ENCODE measurements around the gene UBE2D4.
"Not testable (repeated sequence)": the region's sequence is repeated elsewhere in the genome, so short reads cannot be mapped to it uniquely, and the experiment has no call there.

UBE2D4 gene

GRCh38 chr7:43884209-43884608 is 42.0 kb upstream of the UBE2D4 start:
- H3K4me3 ChIP-seq (ENCODE audit: low read depth, low read length), result no peak overlapping the region
- TF ChIP-seq CTCF (IDR thresholded peaks at IDR 0.05; ENCODE audit: low read depth, low read length), result no peak

- TF ChIP-seq CTCF (IDR thresholded peaks at IDR 0.05; ENCODE audit: low read depth, low read length), result no peak
- no peak overlapping the region for H3K4me3 ChIP-seq (ENCODE audit: low read depth, low read length)
Measured at GRCh38 chr7:43884617-43885016, 41.6 kb upstream of the UBE2D4 start.

GRCh38 chr7:43888993-43889945 is 37.0 kb upstream of the UBE2D4 start:
- TF ChIP-seq CTCF (IDR thresholded peaks at IDR 0.05; ENCODE audit: low read depth, low read length), result no peak
- H3K4me3 ChIP-seq (ENCODE audit: low read depth, low read length), result no peak overlapping the region

GRCh38 chr7:43890468-43890867 is 35.8 kb upstream of the UBE2D4 start:
- TF ChIP-seq CTCF (IDR thresholded peaks at IDR 0.05; ENCODE audit: low read depth, low read length), result no peak
- no peak overlapping the region for H3K4me3 ChIP-seq (ENCODE audit: low read depth, low read length)

- no peak overlapping the region for H3K4me3 ChIP-seq (ENCODE audit: low read depth, low read length)
- TF ChIP-seq CTCF (IDR thresholded peaks at IDR 0.05; ENCODE audit: low read depth, low read length), result no peak
Measured at GRCh38 chr7:43891069-43891955, 34.9 kb upstream of the UBE2D4 start.

GRCh38 chr7:43895847-43896415 is 30.3 kb upstream of the UBE2D4 start:
- TF ChIP-seq CTCF (IDR thresholded peaks at IDR 0.05; ENCODE audit: low read depth, low read length), result no peak
- no peak overlapping the region for H3K4me3 ChIP-seq (ENCODE audit: low read depth, low read length)

- H3K4me3 ChIP-seq (ENCODE audit: low read depth, low read length), result not testable (repeated sequence)
Measured at GRCh38 chr7:43898571-43898970, 27.7 kb upstream of the UBE2D4 start.

Measured in WI38 (cell line).